Vagina (tissue), 2 donors: ENCODE results near the gene ATG9B. TPM values are rescaled to one million over a fixed set of nuclear protein-coding genes. Genes with fewer than 3 reads are reported as not detected.

Experiments
- DNase-seq, 2 donors: peaks; one replicate each; pipeline ENCODE4 v3.0.0-alpha.2; 2017; ENCODE audit errors: extremely low spot score in 2 of 2
- H3K27ac ChIP-seq: fragments of 200-600 bp; sonication (generic); one replicate; pipeline ENCODE4 v1.5.1; 2019
- H3K27me3 ChIP-seq: fragments of 200-600 bp; sonication (generic); one replicate; pipeline ENCODE4 v1.5.1; 2019
- H3K36me3 ChIP-seq, 2 donors: fragments of 200-600 bp; sonication (generic); one replicate each; pipeline ENCODE4 v1.5.1; 2017 to 2019
- H3K4me1 ChIP-seq: fragments of 200-600 bp; sonication (generic); one replicate; pipeline ENCODE4 v1.5.1; 2019
- H3K4me3 ChIP-seq, 2 donors: fragments of 200-600 bp; sonication (generic); 1 replicate in 1 of 2; 2 replicates in 1 of 2; pipeline ENCODE4 v1.5.1; 2016 to 2019
- H3K9me3 ChIP-seq: fragments of 200-600 bp; sonication (generic); one replicate; pipeline ENCODE4 v1.5.1; 2019
- POLR2A ChIP-seq, 2 donors: fragments of 450-650 bp; IDR thresholded peaks; one replicate each; pipeline ENCODE4 v1.6.1; 2017; ENCODE audit warnings: antibody characterized with exemption in 2 of 2, mild to moderate bottlenecking in 2 of 2, moderate library complexity in 2 of 2
- POLR2AphosphoS5 ChIP-seq, 2 donors: sonication (generic); formaldehyde crosslinking; IDR thresholded peaks; one replicate each; pipeline ENCODE4 v1.9.0; 2017; ENCODE audit warnings: antibody characterized with exemption in 2 of 2, mild to moderate bottlenecking in 2 of 2, low read depth in 1 of 2; ENCODE audit not compliant: insufficient read depth in 1 of 2
- intact Hi-C: fragments of 100-400 bp; cut with DNase I; formaldehyde crosslinking; loops from one replicate; pipeline ENCODE4 v1.15.1; 2023
- total RNA-seq: library from RNA; depleted of rRNA; stranded (reverse); fragments of >200 nt; gene quantifications from one replicate; pipeline ENCODE4 v1.2.3, GENCODE V29; 2016
- TF ChIP-seq, protein P1 (sequence below), 3 experiments: fragments of 450-650 bp in 2 of 3; fragments of 200-600 bp in 1 of 3; sonication (generic) in 1 of 3; IDR thresholded peaks; one replicate each; pipeline ENCODE4 v1.5.1; 2017 to 2019; ENCODE audit warnings: antibody characterized with exemption in 3 of 3, mild to moderate bottlenecking in 2 of 3, moderate library complexity in 2 of 3

Gene ATG9B
- total RNA-seq, 1 donor from 2014 or later: 34.1 TPM

DNA sequence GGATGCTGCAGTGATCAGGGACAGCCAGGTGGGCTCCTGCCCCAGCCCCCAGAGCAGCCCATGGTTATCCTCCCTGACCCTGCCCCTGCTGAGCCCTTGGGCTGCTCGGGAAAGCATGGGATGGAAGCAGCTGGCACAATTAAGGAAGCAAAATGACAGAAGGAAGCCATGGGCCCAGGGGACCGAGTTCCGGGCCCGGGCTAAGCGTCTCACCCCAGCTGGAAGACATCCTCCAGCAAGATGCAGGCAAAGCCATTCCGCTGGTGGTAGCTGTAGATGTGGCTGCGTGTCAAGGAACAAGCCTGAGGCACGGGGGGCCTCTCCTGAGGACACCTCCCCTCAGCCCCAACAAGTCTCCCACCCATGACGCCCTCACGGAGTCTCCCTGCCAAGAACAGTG is 1.1 kb downstream of the ATG9B start:
- Histone ChIP-seq H3K9me3 (no peaks in the 10 kb centered on the region), H3K36me3 (no peaks in the 10 kb centered on the region), H3K27ac (no peak overlapping the region), H3K4me3 (no peak overlapping the region), H3K27me3 (no peaks in the 10 kb centered on the region), H3K4me1 (peaks cover 17% of the 10 kb centered on the region)
- DNase-seq: no peak
- no peak for TF ChIP-seq POLR2AphosphoS5 (IDR thresholded peaks at IDR 0.05; ENCODE audit: insufficient read depth in 1 of 2, low read depth in 1 of 2)
- TF ChIP-seq POLR2A (IDR thresholded peaks at IDR 0.05): no peak
- intact Hi-C loops: no loop called here

DNA sequence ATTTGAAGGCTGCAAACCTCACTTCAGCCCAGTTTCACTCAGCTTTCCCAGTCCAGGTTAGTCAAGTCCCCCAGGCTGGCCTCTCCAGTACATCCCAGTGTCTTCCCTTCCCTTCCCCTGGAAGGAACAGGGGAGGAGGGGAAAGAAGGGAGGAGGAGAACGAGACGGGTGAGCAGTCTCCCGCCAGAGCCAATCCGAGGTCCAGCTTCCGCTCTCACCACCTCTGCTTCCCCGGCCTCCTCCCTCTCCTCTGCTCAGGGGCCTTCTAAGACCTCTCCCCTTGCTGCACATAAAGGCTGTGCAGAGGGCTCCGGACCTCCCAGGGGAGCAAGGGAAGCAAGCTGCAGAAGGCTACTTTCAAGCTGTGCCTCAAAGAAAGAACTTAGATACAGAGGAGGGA is 4.1 kb downstream of the ATG9B start:
- no peaks in the 10 kb centered on the region for H3K27me3 ChIP-seq

DNA sequence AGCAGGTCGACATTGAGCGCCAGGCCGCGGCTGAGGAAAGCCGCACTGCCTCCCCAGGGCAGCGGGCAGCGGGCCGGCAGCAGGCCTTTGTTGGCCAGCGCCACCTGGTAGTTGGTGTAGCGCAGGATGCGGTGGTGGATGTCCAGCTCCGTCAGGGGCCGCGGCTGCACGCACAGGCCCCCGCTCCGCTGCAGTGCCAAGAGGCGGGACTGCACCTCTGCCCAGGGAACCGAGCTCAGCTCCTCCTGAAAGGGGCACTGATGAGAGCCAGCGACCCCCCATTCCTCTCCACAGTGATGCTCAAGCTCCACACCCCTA is 5.2 kb downstream of the ATG9B start:
- no peak overlapping the region for H3K27ac ChIP-seq
- intact Hi-C loops: no loop called here
- H3K27me3 ChIP-seq: no peaks in the 10 kb centered on the region

More for the DNA sequence above, 4.1 kb downstream of the ATG9B start:
- Histone ChIP-seq H3K9me3 (no peaks in the 10 kb centered on the region), H3K36me3 (no peaks in the 10 kb centered on the region), H3K4me1 (peaks cover 17% of the 10 kb centered on the region), H3K27ac (no peak overlapping the region), H3K4me3 (no peak overlapping the region)
- intact Hi-C loops: no loop called here
- DNase-seq: no peak
- TF ChIP-seq POLR2AphosphoS5 (IDR thresholded peaks at IDR 0.05; ENCODE audit: insufficient read depth in 1 of 2, low read depth in 1 of 2): no peak
- TF ChIP-seq, protein P1, sequence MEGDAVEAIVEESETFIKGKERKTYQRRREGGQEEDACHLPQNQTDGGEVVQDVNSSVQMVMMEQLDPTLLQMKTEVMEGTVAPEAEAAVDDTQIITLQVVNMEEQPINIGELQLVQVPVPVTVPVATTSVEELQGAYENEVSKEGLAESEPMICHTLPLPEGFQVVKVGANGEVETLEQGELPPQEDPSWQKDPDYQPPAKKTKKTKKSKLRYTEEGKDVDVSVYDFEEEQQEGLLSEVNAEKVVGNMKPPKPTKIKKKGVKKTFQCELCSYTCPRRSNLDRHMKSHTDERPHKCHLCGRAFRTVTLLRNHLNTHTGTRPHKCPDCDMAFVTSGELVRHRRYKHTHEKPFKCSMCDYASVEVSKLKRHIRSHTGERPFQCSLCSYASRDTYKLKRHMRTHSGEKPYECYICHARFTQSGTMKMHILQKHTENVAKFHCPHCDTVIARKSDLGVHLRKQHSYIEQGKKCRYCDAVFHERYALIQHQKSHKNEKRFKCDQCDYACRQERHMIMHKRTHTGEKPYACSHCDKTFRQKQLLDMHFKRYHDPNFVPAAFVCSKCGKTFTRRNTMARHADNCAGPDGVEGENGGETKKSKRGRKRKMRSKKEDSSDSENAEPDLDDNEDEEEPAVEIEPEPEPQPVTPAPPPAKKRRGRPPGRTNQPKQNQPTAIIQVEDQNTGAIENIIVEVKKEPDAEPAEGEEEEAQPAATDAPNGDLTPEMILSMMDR (IDR thresholded peaks at IDR 0.05): no peak
- TF ChIP-seq POLR2A (IDR thresholded peaks at IDR 0.05): no peak

DNA sequence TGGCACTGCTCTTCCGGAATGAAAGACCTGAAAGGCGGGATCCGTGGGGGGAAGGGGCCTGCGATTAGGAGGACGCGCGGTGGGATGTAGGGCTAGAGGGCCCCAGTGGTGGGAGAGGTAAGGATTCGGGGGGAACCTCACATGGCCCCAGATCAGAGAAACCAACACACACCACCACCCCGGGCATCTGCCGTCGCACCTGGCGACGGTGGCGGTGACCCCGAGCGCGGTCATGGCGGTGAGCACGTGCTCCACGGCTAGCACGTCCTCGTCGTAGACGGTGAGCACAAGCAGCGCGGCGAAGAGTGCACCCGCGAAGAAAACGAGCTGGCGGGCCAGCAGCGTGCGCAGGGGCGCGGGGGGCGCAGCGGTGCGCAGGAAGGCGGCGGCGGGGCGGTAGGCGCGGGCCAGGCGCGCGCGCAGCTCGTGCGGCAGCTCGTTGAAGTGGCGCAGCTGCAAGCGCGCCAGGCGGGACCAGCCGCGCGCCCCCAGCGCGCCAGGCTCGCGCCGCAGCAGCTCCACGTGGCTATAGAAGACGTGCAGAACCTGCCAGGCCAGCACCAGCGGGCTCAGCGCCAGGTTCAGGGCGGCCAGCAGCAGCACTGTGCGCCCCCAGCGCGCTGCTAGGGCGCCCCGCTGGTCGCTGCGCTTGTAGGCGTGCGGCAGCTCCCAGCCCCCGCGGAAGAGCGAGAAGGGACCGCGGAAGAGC is 5.7 kb downstream of the ATG9B start:
- no peaks in the 10 kb centered on the region for H3K36me3 ChIP-seq
- intact Hi-C loops: no loop called here
- H3K4me1 ChIP-seq: peaks cover 24% of the 10 kb centered on the region
- H3K9me3 ChIP-seq: no peaks in the 10 kb centered on the region
- TF ChIP-seq POLR2AphosphoS5 (IDR thresholded peaks at IDR 0.05; ENCODE audit: insufficient read depth in 1 of 2, low read depth in 1 of 2): peak in 1 of 2 donors; percentile 1
- no peak for TF ChIP-seq POLR2A (IDR thresholded peaks at IDR 0.05)
- TF ChIP-seq, protein P1 (IDR thresholded peaks at IDR 0.05): no peak
- H3K27me3 ChIP-seq: no peaks in the 10 kb centered on the region
- no peak overlapping the region for H3K27ac ChIP-seq
- H3K4me3 ChIP-seq: peak overlapping the region; percentile 18 to 41
- DNase-seq: no peak

More for the DNA sequence above, 5.2 kb downstream of the ATG9B start:
- Histone ChIP-seq H3K9me3 (no peaks in the 10 kb centered on the region), H3K4me3 (peak overlapping the region; percentile 18 to 41), H3K36me3 (no peaks in the 10 kb centered on the region), H3K4me1 (peaks cover 19% of the 10 kb centered on the region)
- TF ChIP-seq, protein P1 (IDR thresholded peaks at IDR 0.05): no peak
- TF ChIP-seq POLR2A (IDR thresholded peaks at IDR 0.05) (no peak), POLR2AphosphoS5 (IDR thresholded peaks at IDR 0.05; ENCODE audit: insufficient read depth in 1 of 2, low read depth in 1 of 2) (no peak)
- DNase-seq: no peak

DNA sequence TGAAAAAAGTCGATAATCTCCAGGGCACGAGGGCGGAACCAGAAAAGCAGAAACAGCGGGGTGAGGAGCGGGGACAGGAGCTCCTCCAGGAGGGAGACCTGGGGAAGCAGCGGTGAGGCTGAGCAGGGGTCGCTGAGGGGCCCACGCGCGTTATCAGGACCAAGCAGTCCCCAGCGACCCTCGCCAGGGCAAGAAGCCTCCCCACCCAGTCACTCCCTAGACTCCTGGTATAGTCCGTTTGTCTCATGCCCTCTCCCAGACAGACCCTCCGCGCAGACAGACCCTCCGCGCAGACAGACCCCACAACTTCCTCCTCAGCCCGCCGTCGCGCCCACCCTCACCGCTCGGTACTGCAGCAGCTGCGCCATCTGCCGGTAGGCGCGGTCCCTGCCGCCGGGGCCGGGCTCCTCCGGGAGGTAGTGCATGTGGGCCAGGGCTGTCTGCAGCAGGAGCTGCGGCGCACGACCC is 6.3 kb downstream of the ATG9B start:
- Histone ChIP-seq H3K27ac (no peak overlapping the region), H3K4me1 (peaks cover 30% of the 10 kb centered on the region), H3K9me3 (no peaks in the 10 kb centered on the region), H3K27me3 (no peaks in the 10 kb centered on the region), H3K36me3 (no peaks in the 10 kb centered on the region), H3K4me3 (peak overlapping the region; percentile 18 to 41)
- no peak for DNase-seq
- intact Hi-C loops: no loop called here
- TF ChIP-seq, protein P1 (IDR thresholded peaks at IDR 0.05): peak; percentile 61 to 85 (median 81)
- no peak for TF ChIP-seq POLR2A (IDR thresholded peaks at IDR 0.05)
- peak in 1 of 2 donors; percentile 8 for TF ChIP-seq POLR2AphosphoS5 (IDR thresholded peaks at IDR 0.05; ENCODE audit: insufficient read depth in 1 of 2, low read depth in 1 of 2)
